Epithelial cell of proximal tubule (primary cell): ENCODE measurements around the gene PPFIA2. TPM values are rescaled to one million over a fixed set of nuclear protein-coding genes. Genes with fewer than 3 reads are reported as not detected.
A peak's percentile ranks its signal among the peaks of the same experiment; 100 is the strongest.

Experiments
- DNase-seq: peaks from one replicate; pipeline ENCODE4 v3.0.0-alpha.2; 2011; ENCODE audit warnings: low read depth
- H3K4me3 ChIP-seq: 2 replicates; pipeline ENCODE4 v1.5.1; 2011; ENCODE audit warnings: low read depth, mild to moderate bottlenecking, low read length
- total RNA-seq: library from RNA; depleted of rRNA; stranded (reverse); fragments of >200 nt; gene quantifications from 2 replicates; pipeline ENCODE4 v1.2.3, GENCODE V29; 2015
- TF ChIP-seq, protein P1 (sequence below): conservative IDR thresholded peaks from 2 replicates; pipeline ENCODE4 v1.5.1; 2012; ENCODE audit warnings: low read depth, mild to moderate bottlenecking, low read length

Gene PPFIA2
- total RNA-seq, 1 donor from 2014 or later: 0.06 TPM

- TF ChIP-seq, protein P1, sequence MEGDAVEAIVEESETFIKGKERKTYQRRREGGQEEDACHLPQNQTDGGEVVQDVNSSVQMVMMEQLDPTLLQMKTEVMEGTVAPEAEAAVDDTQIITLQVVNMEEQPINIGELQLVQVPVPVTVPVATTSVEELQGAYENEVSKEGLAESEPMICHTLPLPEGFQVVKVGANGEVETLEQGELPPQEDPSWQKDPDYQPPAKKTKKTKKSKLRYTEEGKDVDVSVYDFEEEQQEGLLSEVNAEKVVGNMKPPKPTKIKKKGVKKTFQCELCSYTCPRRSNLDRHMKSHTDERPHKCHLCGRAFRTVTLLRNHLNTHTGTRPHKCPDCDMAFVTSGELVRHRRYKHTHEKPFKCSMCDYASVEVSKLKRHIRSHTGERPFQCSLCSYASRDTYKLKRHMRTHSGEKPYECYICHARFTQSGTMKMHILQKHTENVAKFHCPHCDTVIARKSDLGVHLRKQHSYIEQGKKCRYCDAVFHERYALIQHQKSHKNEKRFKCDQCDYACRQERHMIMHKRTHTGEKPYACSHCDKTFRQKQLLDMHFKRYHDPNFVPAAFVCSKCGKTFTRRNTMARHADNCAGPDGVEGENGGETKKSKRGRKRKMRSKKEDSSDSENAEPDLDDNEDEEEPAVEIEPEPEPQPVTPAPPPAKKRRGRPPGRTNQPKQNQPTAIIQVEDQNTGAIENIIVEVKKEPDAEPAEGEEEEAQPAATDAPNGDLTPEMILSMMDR: peak; percentile 50
- H3K4me3 ChIP-seq: no peak overlapping the region
- DNase-seq: peak; percentile 1
These were observed 430.1 kb downstream of the PPFIA2 start for GRCh38 chr12:81329085-81329484.

- no peak overlapping the region for H3K4me3 ChIP-seq
- DNase-seq: no peak
- TF ChIP-seq, protein P1: no peak
These were observed 431.7 kb downstream of the PPFIA2 start for GRCh38 chr12:81327425-81327824.

DNA sequence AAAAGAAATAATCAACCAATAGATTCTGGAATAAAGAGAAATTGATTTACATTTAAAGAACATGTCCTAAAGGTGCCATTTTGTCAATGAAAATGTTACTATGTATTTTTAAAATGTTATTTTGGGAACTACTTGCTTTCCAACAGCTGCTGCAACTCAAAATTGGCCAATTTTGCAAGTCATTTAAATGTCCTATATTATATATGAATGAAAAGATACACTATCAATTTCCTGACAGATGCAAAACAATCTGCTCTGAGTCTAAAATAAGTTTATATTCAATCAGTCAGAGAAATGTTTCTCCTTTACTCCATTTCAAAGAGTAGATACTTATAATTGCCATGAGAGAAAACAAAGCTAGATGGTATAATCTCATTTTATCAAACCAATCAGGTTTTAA, 434.1 kb downstream of the PPFIA2 start:
- no peak overlapping the region for H3K4me3 ChIP-seq
- DNase-seq: no peak
- TF ChIP-seq, protein P1: no peak

DNA sequence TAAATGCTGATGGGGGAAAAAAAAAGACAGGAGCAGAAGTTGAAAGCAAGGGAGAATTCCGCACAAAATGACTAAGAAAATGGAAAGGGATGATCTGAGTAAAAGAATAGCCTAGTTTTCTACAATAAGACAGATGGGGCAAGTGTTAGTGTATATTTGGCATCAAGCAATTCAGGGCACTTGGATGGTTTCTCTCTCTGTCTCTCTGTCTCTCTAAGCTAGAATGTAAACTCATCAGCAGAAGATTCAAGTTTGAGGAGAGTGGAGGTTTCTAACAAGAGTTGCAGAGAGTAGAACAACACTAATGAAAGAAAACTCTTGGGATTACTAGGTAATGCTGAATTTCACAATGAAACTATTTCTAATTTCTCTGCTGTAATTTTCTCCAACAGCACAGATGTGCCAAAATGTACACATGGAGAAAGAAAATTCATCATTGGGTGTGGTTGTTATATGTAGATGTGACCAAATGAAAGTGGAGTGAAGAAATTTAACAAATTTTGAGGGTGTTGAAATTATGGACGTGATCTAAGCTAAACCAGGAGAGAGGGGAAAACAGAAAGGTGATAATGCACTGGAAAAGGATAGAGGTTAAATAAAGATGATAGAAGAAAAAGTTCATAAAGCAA, 444.1 kb downstream of the PPFIA2 start:
- no peak for DNase-seq
- TF ChIP-seq, protein P1: no peak
- no peak overlapping the region for H3K4me3 ChIP-seq

DNA sequence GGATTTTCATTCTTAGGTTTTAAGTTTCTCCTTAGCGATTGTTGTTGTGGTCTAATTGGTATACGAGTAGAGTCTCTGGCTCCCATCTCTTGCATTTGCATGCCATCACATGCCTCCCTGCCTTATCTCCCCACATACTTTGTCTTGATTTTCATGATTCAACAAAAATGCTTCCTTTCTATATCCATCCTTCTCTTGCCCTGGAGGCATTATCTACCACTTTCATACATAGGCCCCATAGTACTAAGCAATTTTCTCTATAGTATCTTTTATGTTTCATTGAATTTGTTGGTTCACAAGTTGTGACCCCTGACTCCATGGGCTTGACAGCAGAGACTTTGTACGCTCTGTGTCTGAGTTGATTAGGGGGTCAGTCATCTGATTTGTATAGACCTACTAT, 455.2 kb downstream of the PPFIA2 start:
- no peak for DNase-seq
- TF ChIP-seq, protein P1: no peak

DNA sequence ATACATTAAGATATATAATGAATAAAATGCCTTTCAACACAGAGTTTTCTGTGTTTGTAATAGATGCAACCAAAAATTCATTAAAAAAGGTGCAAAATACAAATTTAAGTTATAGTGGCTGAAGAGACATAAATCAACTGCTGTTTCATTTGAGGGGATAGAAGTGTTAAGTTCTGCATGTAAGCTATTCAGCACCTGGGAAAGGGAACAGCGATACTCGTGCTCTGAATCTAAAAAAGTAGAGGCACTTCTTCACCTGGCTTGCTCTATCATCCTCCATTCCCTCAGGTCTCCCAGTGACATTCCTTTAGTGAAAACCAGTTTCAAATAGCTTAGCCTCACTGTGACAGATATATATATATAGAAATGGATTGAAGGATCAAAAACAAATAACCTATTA, 458.7 kb downstream of the PPFIA2 start:
- DNase-seq: no peak
- TF ChIP-seq, protein P1: no peak
- H3K4me3 ChIP-seq: no peak overlapping the region

More for the DNA sequence above, 455.2 kb downstream of the PPFIA2 start:
- no peak overlapping the region for H3K4me3 ChIP-seq

GRCh38 chr12:81297601-81298000, 461.5 kb downstream of the PPFIA2 start:
- TF ChIP-seq, protein P1: no peak
- DNase-seq: no peak
- H3K4me3 ChIP-seq: no peak overlapping the region
